Measurements from ENCODE around the gene CMTM2. TPM values are rescaled to one million over a fixed set of nuclear protein-coding genes. Genes with fewer than 3 reads are reported as not detected.

Gene CMTM2
- total RNA-seq, 4 donors from 2014 or later = not detected

- no peaks in the 10 kb centered on the region for H3K9me3 ChIP-seq
- H3K27me3 ChIP-seq = no peaks in the 10 kb centered on the region
- peaks cover 46% of the 10 kb centered on the region for H3K4me1 ChIP-seq
- peak overlapping the region; percentile 56 for H3K4me3 ChIP-seq
- H3K27ac ChIP-seq = no peak overlapping the region
- WGBS = 67% methylated on average over 3 of the region's 3 CpGs
- DNase-seq (ENCODE audit: low spot score in 2 of 2) = no peak
- TF ChIP-seq POLR2AphosphoS5 (IDR thresholded peaks at IDR 0.05) (no peak), CTCF (IDR thresholded peaks at IDR 0.05) (no peak), POLR2A (IDR thresholded peaks at IDR 0.05) (no peak), EP300 (IDR thresholded peaks at IDR 0.05) (no peak)
- H3K36me3 ChIP-seq = peaks cover 3% of the 10 kb centered on the region
Measured at GRCh38 chr16:66554021-66554420, 25.2 kb upstream of the CMTM2 start.

GRCh38 chr16:66554495-66554894 lies 24.8 kb upstream of the CMTM2 start:
- 86% methylated on average over 6 of the region's 6 CpGs for WGBS
- no peak for TF ChIP-seq CTCF (IDR thresholded peaks at IDR 0.05)
- no peak for TF ChIP-seq EP300 (IDR thresholded peaks at IDR 0.05)
- H3K36me3 ChIP-seq = peaks cover 3% of the 10 kb centered on the region
- peak overlapping the region; percentile 1 for H3K4me3 ChIP-seq
- H3K27me3 ChIP-seq = no peaks in the 10 kb centered on the region
- no peaks in the 10 kb centered on the region for H3K9me3 ChIP-seq
- DNase-seq (ENCODE audit: low spot score in 2 of 2) = no peak
- no peak overlapping the region for H3K27ac ChIP-seq
- H3K4me1 ChIP-seq = peaks cover 43% of the 10 kb centered on the region

- TF ChIP-seq EP300 (IDR thresholded peaks at IDR 0.05) (no peak), POLR2AphosphoS5 (IDR thresholded peaks at IDR 0.05) (no peak), CTCF (IDR thresholded peaks at IDR 0.05) (no peak), POLR2A (IDR thresholded peaks at IDR 0.05) (no peak)
- no peaks in the 10 kb centered on the region for H3K9me3 ChIP-seq
- no peak overlapping the region for H3K27ac ChIP-seq
- peaks cover 10% of the 10 kb centered on the region for H3K36me3 ChIP-seq
- 86% methylated on average over 1 of the region's 1 CpG for WGBS
- H3K4me1 ChIP-seq = no peaks in the 10 kb centered on the region
- DNase-seq (ENCODE audit: low spot score in 2 of 2) = no peak
- no peak overlapping the region for H3K4me3 ChIP-seq
- no peaks in the 10 kb centered on the region for H3K27me3 ChIP-seq
Measured at GRCh38 chr16:66560107-66560506, 19.2 kb upstream of the CMTM2 start.

- no peak for TF ChIP-seq EP300 (IDR thresholded peaks at IDR 0.05)
- TF ChIP-seq POLR2AphosphoS5 (IDR thresholded peaks at IDR 0.05) = no peak
- TF ChIP-seq CTCF (IDR thresholded peaks at IDR 0.05) = no peak
- TF ChIP-seq POLR2A (IDR thresholded peaks at IDR 0.05) = no peak
- Histone ChIP-seq H3K27ac (no peak overlapping the region), H3K4me1 (no peaks in the 10 kb centered on the region), H3K27me3 (no peaks in the 10 kb centered on the region), H3K4me3 (no peak overlapping the region), H3K36me3 (peaks cover 24% of the 10 kb centered on the region), H3K9me3 (no peaks in the 10 kb centered on the region)
- 93% methylated on average over 3 of the region's 3 CpGs for WGBS
- DNase-seq (ENCODE audit: low spot score in 2 of 2) = no peak
Measured at GRCh38 chr16:66561381-66562080, 17.7 kb upstream of the CMTM2 start.

GRCh38 chr16:66562409-66562808 lies 16.9 kb upstream of the CMTM2 start:
- no peak for TF ChIP-seq CTCF (IDR thresholded peaks at IDR 0.05)
- no peak for TF ChIP-seq POLR2AphosphoS5 (IDR thresholded peaks at IDR 0.05)
- TF ChIP-seq POLR2A (IDR thresholded peaks at IDR 0.05) = no peak
- TF ChIP-seq EP300 (IDR thresholded peaks at IDR 0.05) = no peak
- no peak overlapping the region for H3K4me3 ChIP-seq
- DNase-seq (ENCODE audit: low spot score in 2 of 2) = no peak
- H3K36me3 ChIP-seq = peaks cover 26% of the 10 kb centered on the region
- no peaks in the 10 kb centered on the region for H3K9me3 ChIP-seq
- WGBS = 85% methylated on average over 1 of the region's 1 CpG
- H3K4me1 ChIP-seq = no peaks in the 10 kb centered on the region
- no peaks in the 10 kb centered on the region for H3K27me3 ChIP-seq
- H3K27ac ChIP-seq = no peak overlapping the region

Measured in suprapubic skin (tissue), 4 donors.